H1 (cell line): ENCODE measurements around the gene CPE. TPM values are rescaled to one million over a fixed set of nuclear protein-coding genes. Genes with fewer than 3 reads are reported as not detected.
A peak's percentile ranks its signal among the peaks of the same experiment; 100 is the strongest.

ENCODE experiments used
- CTCF ChIA-PET: fragments of 300-600 bp; sonication (Branson Sonifier 250); formaldehyde crosslinking; loops from one replicate; lab custom pipeline; 2021; ENCODE audit not compliant: partially characterized antibody; lab: Charles Lee
- POLR2A ChIA-PET: fragments of 300-600 bp; sonication (Branson Sonifier 250); formaldehyde crosslinking; loops from one replicate; lab custom pipeline; 2021; ENCODE audit warnings: inconsistent platforms; ENCODE audit not compliant: partially characterized antibody; lab: Charles Lee
- DNase-seq, 2 experiments: peaks; one replicate each; pipeline versions ENCODE4 v3.0.0 to v3.0.0-alpha.2; 2010 to 2022; ENCODE audit warnings: low spot score in 2 of 2, low read depth in 1 of 2, mixed read lengths in 1 of 2
- FAIRE-seq: peaks from 2 replicates; lab custom pipeline; 2011; peaks lifted over from hg19 to GRCh38; lab: Jason Lieb, UNC
- H2AFZ ChIP-seq: 2 replicates; pipeline ENCODE4 v1.8.1; 2012; ENCODE audit warnings: low read length, inconsistent platforms
- H2AK5ac ChIP-seq: 2 replicates; pipeline ENCODE4 v1.6.1; 2013; ENCODE audit warnings: low read depth, low read length
- H2BK120ac ChIP-seq: replicated peaks from 2 replicates; pipeline ENCODE3; 2013; ENCODE audit warnings: low read depth, low read length, inconsistent platforms
- H2BK12ac ChIP-seq: 2 replicates; pipeline ENCODE4 v1.6.1; 2013; ENCODE audit warnings: low read depth, low read length
- H2BK15ac ChIP-seq: 2 replicates; pipeline ENCODE4 v1.6.1; 2013; ENCODE audit warnings: low read length
- H2BK20ac ChIP-seq: 2 replicates; pipeline ENCODE4 v1.6.1; 2013; ENCODE audit warnings: low read length
- H2BK5ac ChIP-seq: 2 replicates; pipeline ENCODE4 v1.6.1; 2013; ENCODE audit warnings: low read depth, low read length
- H3K14ac ChIP-seq: 2 replicates; pipeline ENCODE4 v1.6.1; 2013; ENCODE audit warnings: inconsistent platforms; ENCODE audit not compliant: insufficient read length
- H3K18ac ChIP-seq: 2 replicates; pipeline ENCODE4 v1.6.1; 2013; ENCODE audit warnings: low read length; ENCODE audit errors: extremely low read depth
- H3K23ac ChIP-seq: 2 replicates; pipeline ENCODE4 v1.6.1; 2013; ENCODE audit warnings: inconsistent platforms; ENCODE audit not compliant: insufficient read length
- H3K23me2 ChIP-seq: 2 replicates; pipeline ENCODE4 v1.6.1; 2013; ENCODE audit warnings: low read depth, low read length
- H3K27ac ChIP-seq: 2 replicates; pipeline ENCODE4 v1.6.1; 2011; ENCODE audit warnings: low read depth, low read length, inconsistent platforms
- H3K27me3 ChIP-seq, 4 experiments: replicated peaks in 1 of 4; 1 replicate in 1 of 4; 2 replicates in 3 of 4; pipeline versions ENCODE4 v1.6.1 to v1.8.1; 2011 to 2013; ENCODE audit warnings: low read length in 3 of 4, mild to moderate bottlenecking in 3 of 4, inconsistent platforms in 2 of 4, mixed read lengths in 2 of 4, moderate library complexity in 1 of 4; ENCODE audit not compliant: control insufficient read depth in 3 of 4, insufficient read depth in 3 of 4; ENCODE audit errors: extremely low read depth in 1 of 4
- H3K36me3 ChIP-seq, 4 experiments: 2 replicates each; pipeline versions ENCODE4 v1.6.1 to v1.8.1; 2011 to 2013; ENCODE audit warnings: mild to moderate bottlenecking in 4 of 4, low read length in 3 of 4, moderate library complexity in 2 of 4, control low read depth in 1 of 4, inconsistent platforms in 1 of 4; ENCODE audit not compliant: insufficient read depth in 4 of 4, control insufficient read depth in 2 of 4
- H3K4ac ChIP-seq: replicated peaks from 2 replicates; pipeline ENCODE3; 2013; ENCODE audit warnings: low read length, low read depth, mixed read lengths, inconsistent platforms; ENCODE audit not compliant: insufficient read length
- H3K4me1 ChIP-seq, 4 experiments: replicated peaks in 1 of 4; 1 replicate in 1 of 4; 2 replicates in 3 of 4; pipeline versions ENCODE4 v1.6.1 to v1.8.1; 2011 to 2013; ENCODE audit warnings: low read length in 3 of 4, inconsistent platforms in 2 of 4, mixed read lengths in 1 of 4; ENCODE audit not compliant: insufficient read depth in 4 of 4, control insufficient read depth in 3 of 4
- H3K4me2 ChIP-seq, 2 experiments: 2 replicates each; pipeline versions ENCODE4 v1.6.1 to v1.8.1; 2011 to 2013; ENCODE audit warnings: low read depth in 2 of 2, low read length in 2 of 2, control low read depth in 1 of 2, inconsistent platforms in 1 of 2, mild to moderate bottlenecking in 1 of 2; ENCODE audit not compliant: insufficient read depth in 1 of 2
- H3K4me3 ChIP-seq, 4 experiments: fragments of 200-600, 300-600 bp in 1 of 4; sonication (generic), shearing (Covaris generic), sonication (Bioruptor Twin) in 1 of 4; 2 replicates each; pipeline versions ENCODE4 v1.5.1 to v1.8.1; 2011 to 2016; ENCODE audit warnings: low read length in 4 of 4, low read depth in 3 of 4, control low read depth in 2 of 4, inconsistent platforms in 2 of 4, mild to moderate bottlenecking in 2 of 4, mixed read lengths in 1 of 4, moderate library complexity in 1 of 4; ENCODE audit not compliant: insufficient read depth in 2 of 4; ENCODE audit errors: extremely low read depth in 1 of 4
- H3K56ac ChIP-seq: replicated peaks from 2 replicates; pipeline ENCODE3; 2013; ENCODE audit warnings: low read depth, mild to moderate bottlenecking, mixed read lengths, low read length, inconsistent platforms; ENCODE audit not compliant: insufficient read length
- H3K79me1 ChIP-seq: 2 replicates; pipeline ENCODE4 v1.6.1; 2013; ENCODE audit warnings: low read depth, low read length, control low read depth
- H3K79me2 ChIP-seq, 2 experiments: 2 replicates each; pipeline versions ENCODE4 v1.6.1 to v1.8.1; 2012 to 2013; ENCODE audit warnings: low read length in 2 of 2, mild to moderate bottlenecking in 2 of 2, inconsistent platforms in 1 of 2; ENCODE audit not compliant: insufficient read depth in 2 of 2, control insufficient read depth in 1 of 2
- H3K9ac ChIP-seq, 4 experiments: replicated peaks in 1 of 4; 1 replicate in 1 of 4; 2 replicates in 3 of 4; pipeline versions ENCODE4 v1.6.1 to v1.8.1; 2011 to 2013; ENCODE audit warnings: low read depth in 3 of 4, low read length in 3 of 4, control low read depth in 2 of 4, mild to moderate bottlenecking in 2 of 4, moderate library complexity in 2 of 4, inconsistent platforms in 1 of 4; ENCODE audit errors: extremely low read depth in 1 of 4
- H3K9me3 ChIP-seq, 2 experiments: 2 replicates each; pipeline versions ENCODE4 v1.6.1 to v1.8.1; 2012 to 2013; ENCODE audit warnings: mild to moderate bottlenecking in 2 of 2, moderate library complexity in 2 of 2, control low read depth in 1 of 2, inconsistent platforms in 1 of 2, low read depth in 1 of 2, low read length in 1 of 2, mixed read lengths in 1 of 2; ENCODE audit not compliant: insufficient read depth in 2 of 2
- H4K20me1 ChIP-seq, 2 experiments: replicated peaks in 1 of 2; 2 replicates each; pipeline versions ENCODE3 to v1.8.1; 2011 to 2013; ENCODE audit warnings: inconsistent platforms in 2 of 2, low read length in 2 of 2, mild to moderate bottlenecking in 1 of 2; ENCODE audit not compliant: insufficient read depth in 2 of 2, control insufficient read depth in 1 of 2
- H4K5ac ChIP-seq: 2 replicates; pipeline ENCODE4 v1.6.1; 2013; ENCODE audit warnings: low read length, low read depth, mixed read lengths, inconsistent platforms; ENCODE audit not compliant: insufficient read length
- H4K8ac ChIP-seq: 2 replicates; pipeline ENCODE4 v1.8.0; 2013; ENCODE audit warnings: mild to moderate bottlenecking, moderate library complexity, low read length, inconsistent platforms; ENCODE audit not compliant: insufficient read depth; ENCODE audit errors: extremely low read depth
- H4K91ac ChIP-seq: replicated peaks from 2 replicates; pipeline ENCODE3; 2013; ENCODE audit warnings: low read length, mixed read lengths, inconsistent platforms; ENCODE audit not compliant: insufficient read length
- CTCF ChIP-seq, 3 experiments: IDR thresholded peaks; 1 replicate in 2 of 3; 2 replicates in 1 of 3; pipeline versions ENCODE4 v1.5.1 to v1.6.1; 2011; ENCODE audit warnings: low read length in 3 of 3, mild to moderate bottlenecking in 3 of 3, inconsistent platforms in 2 of 3, low read depth in 1 of 3, moderate library complexity in 1 of 3; ENCODE audit not compliant: insufficient read depth in 1 of 3; ENCODE audit errors: control extremely low read depth in 1 of 3
- HDAC6 ChIP-seq: IDR thresholded peaks from one replicate; pipeline ENCODE4 v1.7.1; 2012; ENCODE audit warnings: low read depth, mild to moderate bottlenecking, inconsistent platforms, low read length, moderate library complexity
- NANOG ChIP-seq: IDR thresholded peaks from 2 replicates; pipeline ENCODE4 v1.6.1; 2011; ENCODE audit warnings: low read length, low read depth, mild to moderate bottlenecking, inconsistent platforms; ENCODE audit not compliant: insufficient read depth, poor library complexity, severe bottlenecking
- SIN3A ChIP-seq, 2 experiments: IDR thresholded peaks in 1 of 2; conservative IDR thresholded peaks in 1 of 2; 2 replicates each; pipeline ENCODE4 v1.6.1; 2011 to 2012; ENCODE audit warnings: low read length in 2 of 2, improper control_type of control experiment in 1 of 2, low read depth in 1 of 2, mild to moderate bottlenecking in 1 of 2
- SUZ12 ChIP-seq: fragments of 200-600 bp; sonication (generic); IDR thresholded peaks from 2 replicates; pipeline ENCODE4 v1.6.1; 2012; ENCODE audit warnings: mild to moderate bottlenecking, inconsistent platforms, low read length, moderate library complexity, mixed read lengths
- TAF1 ChIP-seq: IDR thresholded peaks from 2 replicates; pipeline ENCODE4 v1.6.1; 2011; ENCODE audit warnings: mild to moderate bottlenecking, low read depth, low read length
- WGBS, 2 experiments: shearing (Covaris generic) in 1 of 2; methylation state at CpG; one replicate each; pipeline versions ENCODE4 v1.1.6 to v1.1.7; 2013 to 2015; ENCODE audit warnings: low lambda C conversion rate in 2 of 2, mixed read lengths in 2 of 2, inconsistent platforms in 1 of 2, low coverage in 1 of 2, missing lambda C conversion rate in 1 of 2; ENCODE audit not compliant: insufficient replicate concordance in 2 of 2, insufficient coverage in 1 of 2, insufficient read length in 1 of 2; ENCODE audit errors: extremely low coverage in 1 of 2, missing lambda C conversion rate in 1 of 2; 5-methylcytosine and 5-hydroxymethylcytosine counted together
- polyA plus RNA-seq, 7 experiments: library from polyadenylated mRNA; depleted of rRNA in 3 of 7; stranded (reverse) in 5 of 7; unstranded in 2 of 7; fragments of >200 nt in 5 of 7; fragments of 200-250 nt in 2 of 7; gene quantifications; 1 replicate in 5 of 7; 2 replicates in 1 of 7; 4 replicates in 1 of 7; pipeline versions ENCODE4 v1.2.1 to v1.2.3, GENCODE V29; 2011 to 2013; ENCODE audit warnings: missing spikeins in 2 of 7, mixed read lengths in 2 of 7
- total RNA-seq: library from RNA; stranded (reverse); fragmentation: NEBNext Ultra II Directional; extraction: Animal tissue kit (Norgen Biotek cat#: 25700); gene quantifications from 2 replicates; pipeline ENCODE4 v1.2.1, GENCODE V29; 2021

Gene CPE
- total and polyA plus RNA-seq, 2 of the 8 experiments (the other 6 are each of a cell fraction or from before 2014, with no cell fraction given) = 9.4 to 10.2 TPM

GRCh38 chr4:165403637-165404036, 24.8 kb downstream of the CPE start:
- CTCF ChIA-PET = interaction anchor here (0.6 kb wide), 1 partner anchor 10 kb away, joined by 5 read pairs; no protein-coding TSS in a partner anchor
- H3K36me3 ChIP-seq = no peaks in the 10 kb centered on the region
- no peak overlapping the region for H3K18ac ChIP-seq
- no peak overlapping the region for H3K4me2 ChIP-seq
- no peaks in the 10 kb centered on the region for H3K9me3 ChIP-seq
- H3K79me1 ChIP-seq = no peaks in the 10 kb centered on the region
- H2BK15ac ChIP-seq = no peak overlapping the region
- H4K91ac ChIP-seq = no peak overlapping the region
- FAIRE-seq (no peak), DNase-seq (no peak)
- H2BK120ac ChIP-seq = no peak overlapping the region
- H3K14ac ChIP-seq = no peak overlapping the region
- no peak overlapping the region for H2AK5ac ChIP-seq
- H3K9ac ChIP-seq = no peak overlapping the region
- H3K79me2 ChIP-seq = no peaks in the 10 kb centered on the region
- 84% methylated on average over 4 of the region's 4 CpGs; no CpG with 5 or more reads in 1 of the 2 experiments for WGBS, 2 experiments
- H3K4me1 ChIP-seq = no peaks in the 10 kb centered on the region; a peak in 1 of 7 replicates
- no peak overlapping the region for H4K5ac ChIP-seq
- H3K56ac ChIP-seq = no peak overlapping the region
- no peak overlapping the region for H2BK12ac ChIP-seq
- no peak overlapping the region for H2BK20ac ChIP-seq
- no peaks in the 10 kb centered on the region for H3K23me2 ChIP-seq
- H3K27me3 ChIP-seq = peaks cover 0 to 1% (median 0%) of the 10 kb centered on the region in 4 experiments; a peak in 1 of 7 replicates
- H4K8ac ChIP-seq = no peak overlapping the region
- H2BK5ac ChIP-seq = no peak overlapping the region
- no peak overlapping the region for H3K4ac ChIP-seq
- H2AFZ ChIP-seq = no peak overlapping the region
- H3K27ac ChIP-seq = no peak overlapping the region
- H3K23ac ChIP-seq = no peak overlapping the region
- TF ChIP-seq NANOG (no peak), TAF1 (no peak), SIN3A (conservative IDR thresholded peaks at IDR 0.05 in 1 of 2, IDR thresholded peaks at IDR 0.05 in 1 of 2; ENCODE audit: low read depth in 1 of 2, low read length in 2 of 2) (no peak), HDAC6 (no peak), CTCF (IDR thresholded peaks at IDR 0.05; ENCODE audit: control extremely low read depth in 1 of 3, insufficient read depth in 1 of 3, low read depth in 1 of 3, low read length in 3 of 3) (peak in 2 of 3 experiments; percentile 15 to 23; a peak in 3 of 4 replicates), SUZ12 (no peak)
- no peak overlapping the region for H3K4me3 ChIP-seq
- no peaks in the 10 kb centered on the region for H4K20me1 ChIP-seq
- POLR2A ChIA-PET = no interaction called here
